GM13976 (cell line): ENCODE results near the gene CPXM2.

ENCODE experiments used
- DNase-seq: peaks from one replicate; pipeline ENCODE4 v3.0.0; 2012; ENCODE audit warnings: low spot score
- CTCF ChIP-seq: IDR thresholded peaks from 2 replicates; pipeline ENCODE4 v1.5.1; 2012; ENCODE audit warnings: borderline replicate concordance, mild to moderate bottlenecking; ENCODE audit not compliant: insufficient read depth; ENCODE audit errors: extremely low read depth, missing control alignments, control extremely low read depth
- in situ Hi-C: fragments of 300-500 bp; cut with MboI; formaldehyde crosslinking; loops from one replicate; pipeline ENCODE4 v1.12.0; 2022; ENCODE audit warnings: low sequenced_read_pairs, mixed read lengths, inconsistent platforms; ENCODE audit not compliant: unreplicated experiment

CPXM2 gene

GRCh38 chr10:123759041-123759440 is 132.6 kb downstream of the CPXM2 start:
- in situ Hi-C loops, result no loop called here
- no peak for TF ChIP-seq CTCF
- no peak for DNase-seq

- TF ChIP-seq CTCF, result no peak
- DNase-seq, result no peak
- in situ Hi-C loops, result no loop called here
Observed at GRCh38 chr10:123757853-123758252, 133.8 kb downstream of the CPXM2 start.

- in situ Hi-C loops, result no loop called here
- TF ChIP-seq CTCF, result no peak
- no peak for DNase-seq
Observed at GRCh38 chr10:123755061-123755460, 136.5 kb downstream of the CPXM2 start.

- in situ Hi-C loops, result no loop called here
- no peak for TF ChIP-seq CTCF
- DNase-seq, result no peak
Observed at GRCh38 chr10:123754123-123754522, 137.5 kb downstream of the CPXM2 start.

- in situ Hi-C loops, result no loop called here
- no peak for TF ChIP-seq CTCF
- no peak for DNase-seq
Observed at GRCh38 chr10:123751342-123752134, 140.1 kb downstream of the CPXM2 start.

- in situ Hi-C loops, result no loop called here
- no peak for DNase-seq
- no peak for TF ChIP-seq CTCF
Observed at GRCh38 chr10:123750901-123751300, 140.7 kb downstream of the CPXM2 start.
